GM12878 (cell line): ENCODE data around the gene CD70. TPM values are rescaled to one million over a fixed set of nuclear protein-coding genes. Genes with fewer than 3 reads are reported as not detected.

ENCODE experiments used
- ATF7 ChIP-seq: fragments of 450-650 bp; IDR thresholded peaks from 2 replicates; pipeline ENCODE4 v1.6.1; 2016; ENCODE audit warnings: low read depth, mild to moderate bottlenecking
- CBX3 ChIP-seq: fragments of 200-600 bp; sonication (generic); IDR thresholded peaks from 2 replicates; pipeline ENCODE4 v1.6.1; 2016; ENCODE audit warnings: low read depth, borderline replicate concordance
- CBX5 ChIP-seq: sonication (generic); IDR thresholded peaks from 2 replicates; pipeline ENCODE4 v1.6.1; 2016; ENCODE audit warnings: low read depth, moderate library complexity, mild to moderate bottlenecking, inconsistent platforms
- CHD1 ChIP-seq: IDR thresholded peaks from 2 replicates; pipeline ENCODE4 v1.6.1; 2012; ENCODE audit warnings: low read depth, low read length, improper control_type of control experiment
- CTCF ChIP-seq, 3 experiments: IDR thresholded peaks in 2 of 3; conservative IDR thresholded peaks in 1 of 3; 2 replicates each; pipeline ENCODE4 v1.5.1; 2011; ENCODE audit warnings: low read depth in 3 of 3, low read length in 3 of 3, mild to moderate bottlenecking in 3 of 3, control low read depth in 2 of 3, moderate library complexity in 2 of 3, inconsistent platforms in 1 of 3, mixed read lengths in 1 of 3; ENCODE audit not compliant: control insufficient read depth in 2 of 3, insufficient read depth in 1 of 3; ENCODE audit errors: extremely low read depth in 1 of 3
- E2F4 ChIP-seq: IDR thresholded peaks from 2 replicates; pipeline ENCODE4 v1.6.1; 2012; ENCODE audit warnings: low read depth, low read length, improper control_type of control experiment
- ESRRA ChIP-seq: IDR thresholded peaks from 2 replicates; pipeline ENCODE4 v1.6.1; 2012; ENCODE audit warnings: mild to moderate bottlenecking, low read length, improper control_type of control experiment
- FOXM1 ChIP-seq: IDR thresholded peaks from 2 replicates; pipeline ENCODE4 v1.6.1; 2012; ENCODE audit warnings: low read depth, mild to moderate bottlenecking, inconsistent platforms, low read length, moderate library complexity
- MEF2B ChIP-seq: fragments of 450-650 bp; IDR thresholded peaks from 2 replicates; pipeline ENCODE4 v1.6.1; 2018; ENCODE audit warnings: mild to moderate bottlenecking, moderate library complexity; ENCODE audit not compliant: partially characterized antibody, poor library complexity, severe bottlenecking
- MLLT1 ChIP-seq: fragments of 450-650 bp; IDR thresholded peaks from 2 replicates; pipeline ENCODE4 v1.6.1; 2016; ENCODE audit warnings: mild to moderate bottlenecking
- MTA2 ChIP-seq: fragments of 450-650 bp; IDR thresholded peaks from 2 replicates; pipeline ENCODE4 v1.6.1; 2016; ENCODE audit warnings: low read depth, mild to moderate bottlenecking, moderate library complexity
- MTA3 ChIP-seq: IDR thresholded peaks from 2 replicates; pipeline ENCODE4 v1.6.1; 2012; ENCODE audit warnings: low read length, inconsistent platforms, borderline replicate concordance
- NBN ChIP-seq: fragments of 450-650 bp; IDR thresholded peaks from 2 replicates; pipeline ENCODE4 v1.6.1; 2016
- NR2F1 ChIP-seq: fragments of 450-650 bp; conservative IDR thresholded peaks from 2 replicates; pipeline ENCODE4 v1.6.1; 2017; ENCODE audit warnings: mild to moderate bottlenecking
- NRF1 ChIP-seq: conservative IDR thresholded peaks from 2 replicates; pipeline ENCODE4 v1.6.1; 2011; ENCODE audit warnings: mild to moderate bottlenecking, low read depth, low read length, improper control_type of control experiment
- RELA ChIP-seq: fragments of 450-650 bp; IDR thresholded peaks from 2 replicates; pipeline ENCODE4 v1.8.0; 2014; ENCODE audit warnings: borderline replicate concordance; ENCODE audit not compliant: partially characterized antibody
- SPI1 ChIP-seq: IDR thresholded peaks from 2 replicates; pipeline ENCODE4 v1.6.1; 2011; ENCODE audit warnings: low read depth, mild to moderate bottlenecking, low read length, moderate library complexity, borderline replicate concordance; ENCODE audit not compliant: insufficient read depth
- TCF3 ChIP-seq: IDR thresholded peaks from 2 replicates; pipeline ENCODE4 v1.6.1; 2012; ENCODE audit warnings: low read depth, mild to moderate bottlenecking, low read length, borderline replicate concordance; ENCODE audit not compliant: insufficient read depth
- TCF7 ChIP-seq: IDR thresholded peaks from 2 replicates; pipeline ENCODE4 v1.6.1; 2014; ENCODE audit warnings: antibody characterized with exemption, borderline replicate concordance
- ZBTB11 ChIP-seq: fragments of 450-650 bp; formaldehyde crosslinking; IDR thresholded peaks from 2 replicates; pipeline ENCODE4 v1.5.0; 2022; ENCODE audit warnings: mild to moderate bottlenecking, missing genetic modification characterization
- ZNF24 ChIP-seq: fragments of 450-650 bp; IDR thresholded peaks from 2 replicates; pipeline ENCODE4 v1.6.1; 2017; ENCODE audit warnings: antibody characterized with exemption, mild to moderate bottlenecking
- ZNF384 ChIP-seq: IDR thresholded peaks from 2 replicates; pipeline ENCODE4 v1.6.1; 2012; ENCODE audit warnings: low read depth, mild to moderate bottlenecking, low read length, improper control_type of control experiment, borderline replicate concordance
- polyA plus RNA-seq, 11 experiments: library from polyadenylated mRNA; depleted of rRNA in 4 of 11; unstranded in 6 of 11; stranded (reverse) in 5 of 11; fragments of >200 nt; fragmentation: Nextera tagmentation in 4 of 11; fragmentation: Illumina TruSeq in 1 of 11; extraction: Ambion mirVana in 4 of 11; extraction: Trizol in 1 of 11; gene quantifications; 1 replicate in 1 of 11; 2 replicates in 10 of 11; pipeline versions ENCODE4 v1.2.1 to v1.2.3, GENCODE V29; 2011 to 2016; ENCODE audit warnings: inconsistent platforms in 2 of 11, missing spikeins in 2 of 11, low read depth in 1 of 11
- total RNA-seq, 4 experiments: library from RNA; depleted of rRNA in 3 of 4; stranded (reverse); fragments of >200 nt in 3 of 4; fragmentation: Illumina TruSeq in 1 of 4; extraction: Trizol in 1 of 4; gene quantifications; 2 replicates each; pipeline versions ENCODE4 v1.2.1 to v1.2.3, GENCODE V29; 2013 to 2021

CD70 gene
- total and polyA plus RNA-seq, 10 of the 15 experiments (the other 5 are each of a cell fraction or from before 2014, with no cell fraction given) = 16.4 to 441 (median 265) TPM

GRCh38 chr19:6590827-6591319, at the start of gene CD70 (continued):
- TF ChIP-seq ATF7 = no peak
- no peak for TF ChIP-seq TCF7
- no peak for TF ChIP-seq ZNF24
- TF ChIP-seq MLLT1 = peak; percentile 81
- TF ChIP-seq MTA3 = no peak
- TF ChIP-seq ZNF384 = no peak
- TF ChIP-seq MTA2 = 0 out of 2 replicates have a peak, but pooled peaks have one; percentile 30
- peak; percentile 28 for TF ChIP-seq NBN
- TF ChIP-seq NR2F1 = 0 out of 2 replicates have a peak, but pooled peaks have one; percentile 13
- no peak for TF ChIP-seq ZBTB11 (CRISPR knock-in tag)
- TF ChIP-seq E2F4 = no peak
- TF ChIP-seq CBX3 = no peak
- TF ChIP-seq RELA = peak; percentile 77
- TF ChIP-seq TCF3 = peak; percentile 77; the same call in 1 of the 2 replicates
- TF ChIP-seq MEF2B = peak; percentile 76
- TF ChIP-seq CTCF (IDR thresholded peaks at IDR 0.05 in 2 of 3, conservative IDR thresholded peaks at IDR 0.05 in 1 of 3; ENCODE audit: control insufficient read depth in 2 of 3, extremely low read depth in 1 of 3, insufficient read depth in 1 of 3, low read depth in 3 of 3, low read length in 3 of 3) = no peak
- peak; percentile 71; the same call in 1 of the 2 replicates for TF ChIP-seq CHD1
- 0 out of 2 replicates have a peak, but pooled peaks have one; percentile 7 for TF ChIP-seq NRF1
- no peak for TF ChIP-seq ESRRA
- TF ChIP-seq FOXM1 = no peak; the same call in 1 of the 2 replicates
- no peak for TF ChIP-seq CBX5
- no peak for TF ChIP-seq SPI1
